ENCODE measurements around the gene SLC25A47. TPM values are rescaled to one million over a fixed set of nuclear protein-coding genes. Genes with fewer than 3 reads are reported as not detected.

SLC25A47 gene
- total and polyA plus RNA-seq, 9 of the 15 experiments (the other 6 are each of a cell fraction or from before 2014, with no cell fraction given), result 0.09 to 0.23 (median 0.22) TPM; not detected in 6

DNA sequence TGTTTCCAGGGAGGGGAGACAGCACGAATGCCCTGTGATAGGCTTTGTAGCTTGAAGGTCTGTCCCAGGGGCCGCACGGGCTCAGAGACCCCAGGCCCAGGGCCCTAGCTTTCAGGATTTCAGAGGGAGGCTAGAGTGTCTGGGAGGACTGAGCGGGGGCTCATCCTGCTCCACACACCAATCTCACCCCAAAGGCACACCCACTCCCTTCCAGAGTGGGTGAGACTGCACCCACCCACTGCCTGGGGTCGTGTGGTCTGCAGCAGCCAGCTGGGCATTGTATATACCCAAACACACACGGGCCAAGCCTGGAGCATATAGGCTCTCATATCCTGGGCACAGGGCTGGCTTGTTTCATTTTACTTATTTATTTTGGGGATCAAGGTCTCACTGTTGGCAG lies 5.8 kb upstream of the SLC25A47 start:
- H3K9ac ChIP-seq (ENCODE audit: insufficient read depth in 1 of 2, low read depth in 2 of 2, low read length in 2 of 2), result no peak overlapping the region

DNA sequence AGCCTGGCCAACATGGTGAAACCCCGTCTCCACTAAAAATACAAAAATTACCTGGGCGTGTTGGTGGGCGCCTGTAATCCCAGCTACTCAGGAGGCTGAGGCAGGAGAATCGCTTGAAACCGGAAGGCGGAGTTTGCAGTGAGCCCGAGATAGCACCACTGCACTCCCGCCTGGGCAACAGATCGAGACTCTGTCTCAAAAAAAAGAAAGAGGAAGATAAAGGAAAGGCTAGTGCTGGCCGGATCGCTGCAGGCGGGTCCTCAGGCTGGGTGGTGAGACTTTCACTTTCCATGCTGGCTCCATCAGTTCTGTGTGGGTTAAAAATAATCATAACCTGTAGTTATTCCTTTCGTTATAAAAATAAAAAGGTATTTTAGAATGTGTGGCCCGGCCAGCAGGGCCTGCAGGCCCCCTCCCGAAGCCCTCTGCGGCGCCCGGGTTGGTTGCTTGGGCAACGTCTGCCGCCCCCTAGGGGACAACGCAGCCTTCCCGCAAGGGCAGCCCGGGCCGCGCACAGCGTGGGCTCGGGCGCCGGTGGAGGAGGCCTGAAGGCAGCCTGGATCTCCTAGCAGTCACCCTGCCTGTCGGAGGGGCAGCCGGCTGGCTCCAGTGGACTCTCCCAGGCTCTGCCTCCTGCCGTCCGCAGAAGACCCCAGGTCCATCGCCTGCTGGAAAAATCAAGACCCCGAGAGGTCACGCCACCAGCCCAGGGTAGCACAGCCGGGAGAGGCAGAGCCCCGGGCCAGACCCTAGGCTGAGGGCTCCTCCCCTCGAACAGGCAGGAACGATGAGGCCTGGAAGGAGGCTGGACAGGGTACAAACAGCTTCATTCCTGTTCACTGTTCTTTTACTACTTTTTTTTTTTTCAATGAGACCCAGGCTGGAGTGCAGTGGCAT lies 5.0 kb upstream of the SLC25A47 start:
- Histone ChIP-seq H3K27ac (ENCODE audit: extremely low read depth, low read depth, low read length) (no peak overlapping the region), H3K9me3 (replicated peaks; ENCODE audit: control insufficient read depth, insufficient read depth, low read depth, low read length) (no peaks in the 10 kb centered on the region), H3K4me2 (ENCODE audit: insufficient read depth, low read length) (peak overlapping the region; percentile 18; the same call in 1 of the 2 replicates), H3K9ac (ENCODE audit: insufficient read depth in 1 of 2, low read depth in 2 of 2, low read length in 2 of 2) (no peak overlapping the region), H3K79me2 (ENCODE audit: control insufficient read depth, insufficient read depth, low read length) (no peaks in the 10 kb centered on the region), H3K4me1 (replicated peaks in 1 of 2; ENCODE audit: control insufficient read depth in 2 of 2, insufficient read depth in 2 of 2, low read length in 2 of 2) (peaks cover 7 to 18% of the 10 kb centered on the region in 2 experiments; a peak in 3 of 5 replicates), H3K27me3 (ENCODE audit: control insufficient read depth in 2 of 2, insufficient read depth in 2 of 2, low read length in 2 of 2) (peaks cover 0 to 8% of the 10 kb centered on the region in 2 experiments; a peak in 2 of 5 replicates), H3K36me3 (ENCODE audit: control insufficient read depth, insufficient read depth, low read length) (no peaks in the 10 kb centered on the region), H2AFZ (ENCODE audit: low read depth, low read length) (peak overlapping the region; percentile 75), H3K4me3 (no peak overlapping the region), H3K9me1 (ENCODE audit: control insufficient read depth, insufficient read depth, low read length) (no peaks in the 10 kb centered on the region), H4K20me1 (replicated peaks; ENCODE audit: control insufficient read depth, insufficient read depth, low read length) (no peaks in the 10 kb centered on the region)
- no TSS peak for BruUV-seq (replicated peaks)
- ATAC-seq (peak; percentile 98), FAIRE-seq (peak; percentile 76), DNase-seq (ENCODE audit: extremely low read depth in 1 of 4, low spot score in 3 of 4) (peak; percentile 71 to 79 (median 78))
- POLR2A ChIA-PET, result interaction anchor here (0.6 to 0.9 kb wide), 2 partner anchors 32 to 85 kb away, joined by 3 read pairs; no protein-coding TSS in a partner anchor
- CTCF ChIA-PET (ENCODE audit: low intra/inter-chr PET ratio), result no interaction called here
- in situ Hi-C loops (cut with MboI) (no loop called here), intact Hi-C loops (cut with micrococcal nuclease) (no loop called here)
- 33% methylated on average over 22 of the region's 40 CpGs for WGBS (ENCODE audit: insufficient coverage, low coverage, missing lambda C conversion rate)
- TF ChIP-seq NFIC (IDR thresholded peaks at IDR 0.05) (0 out of 2 replicates have a peak, but pooled peaks have one; percentile 3), MAZ (CRISPR knock-in tag; conservative IDR thresholded peaks at IDR 0.05 in 1 of 2, IDR thresholded peaks at IDR 0.05 in 1 of 2) (peak; percentile 23 to 71; a peak in 2 of 4 replicates), ZSCAN32 (CRISPR knock-in tag; IDR thresholded peaks at IDR 0.05) (no peak), ZNF121 (CRISPR knock-in tag; conservative IDR thresholded peaks at IDR 0.05) (peak; percentile 91)
- TF ChIP-seq, protein P1, sequence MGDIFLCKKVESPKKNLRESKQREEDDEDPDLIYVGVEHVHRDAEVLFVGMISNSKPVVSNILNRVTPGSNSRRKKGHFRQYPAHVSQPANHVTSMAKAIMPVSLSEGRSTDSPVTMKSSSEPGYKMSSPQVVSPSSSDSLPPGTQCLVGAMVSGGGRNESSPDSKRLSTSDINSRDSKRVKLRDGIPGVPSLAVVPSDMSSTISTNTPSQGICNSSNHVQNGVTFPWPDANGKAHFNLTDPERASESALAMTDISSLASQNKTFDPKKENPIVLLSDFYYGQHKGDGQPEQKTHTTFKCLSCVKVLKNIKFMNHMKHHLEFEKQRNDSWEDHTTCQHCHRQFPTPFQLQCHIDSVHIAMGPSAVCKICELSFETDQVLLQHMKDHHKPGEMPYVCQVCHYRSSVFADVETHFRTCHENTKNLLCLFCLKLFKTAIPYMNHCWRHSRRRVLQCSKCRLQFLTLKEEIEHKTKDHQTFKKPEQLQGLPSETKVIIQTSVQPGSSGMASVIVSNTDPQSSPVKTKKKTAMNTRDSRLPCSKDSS (IDR thresholded peaks at IDR 0.05; ENCODE audit: low read depth, partially characterized antibody), result no peak
- TF ChIP-seq, protein P2, sequence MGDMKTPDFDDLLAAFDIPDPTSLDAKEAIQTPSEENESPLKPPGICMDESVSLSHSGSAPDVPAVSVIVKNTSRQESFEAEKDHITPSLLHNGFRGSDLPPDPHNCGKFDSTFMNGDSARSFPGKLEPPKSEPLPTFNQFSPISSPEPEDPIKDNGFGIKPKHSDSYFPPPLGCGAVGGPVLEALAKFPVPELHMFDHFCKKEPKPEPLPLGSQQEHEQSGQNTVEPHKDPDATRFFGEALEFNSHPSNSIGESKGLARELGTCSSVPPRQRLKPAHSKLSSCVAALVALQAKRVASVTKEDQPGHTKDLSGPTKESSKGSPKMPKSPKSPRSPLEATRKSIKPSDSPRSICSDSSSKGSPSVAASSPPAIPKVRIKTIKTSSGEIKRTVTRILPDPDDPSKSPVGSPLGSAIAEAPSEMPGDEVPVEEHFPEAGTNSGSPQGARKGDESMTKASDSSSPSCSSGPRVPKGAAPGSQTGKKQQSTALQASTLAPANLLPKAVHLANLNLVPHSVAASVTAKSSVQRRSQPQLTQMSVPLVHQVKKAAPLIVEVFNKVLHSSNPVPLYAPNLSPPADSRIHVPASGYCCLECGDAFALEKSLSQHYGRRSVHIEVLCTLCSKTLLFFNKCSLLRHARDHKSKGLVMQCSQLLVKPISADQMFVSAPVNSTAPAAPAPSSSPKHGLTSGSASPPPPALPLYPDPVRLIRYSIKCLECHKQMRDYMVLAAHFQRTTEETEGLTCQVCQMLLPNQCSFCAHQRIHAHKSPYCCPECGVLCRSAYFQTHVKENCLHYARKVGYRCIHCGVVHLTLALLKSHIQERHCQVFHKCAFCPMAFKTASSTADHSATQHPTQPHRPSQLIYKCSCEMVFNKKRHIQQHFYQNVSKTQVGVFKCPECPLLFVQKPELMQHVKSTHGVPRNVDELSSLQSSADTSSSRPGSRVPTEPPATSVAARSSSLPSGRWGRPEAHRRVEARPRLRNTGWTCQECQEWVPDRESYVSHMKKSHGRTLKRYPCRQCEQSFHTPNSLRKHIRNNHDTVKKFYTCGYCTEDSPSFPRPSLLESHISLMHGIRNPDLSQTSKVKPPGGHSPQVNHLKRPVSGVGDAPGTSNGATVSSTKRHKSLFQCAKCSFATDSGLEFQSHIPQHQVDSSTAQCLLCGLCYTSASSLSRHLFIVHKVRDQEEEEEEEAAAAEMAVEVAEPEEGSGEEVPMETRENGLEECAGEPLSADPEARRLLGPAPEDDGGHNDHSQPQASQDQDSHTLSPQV (IDR thresholded peaks at IDR 0.05), result 0 out of 2 replicates have a peak, but pooled peaks have one; percentile 45

More for the DNA sequence above, 5.8 kb upstream of the SLC25A47 start:
- no TSS peak for BruUV-seq (replicated peaks)
- ChIA-PET CTCF (ENCODE audit: low intra/inter-chr PET ratio) (no interaction called here), POLR2A (no interaction called here)
- WGBS (ENCODE audit: insufficient coverage, low coverage, missing lambda C conversion rate), result 66% methylated on average over 3 of the region's 6 CpGs
- in situ Hi-C loops (cut with MboI) (no loop called here), intact Hi-C loops (cut with micrococcal nuclease) (no loop called here)
- no peak overlapping the region for H3K4me2 ChIP-seq (ENCODE audit: insufficient read depth, low read length)
- no peak for TF ChIP-seq POLR2G (IDR thresholded peaks at IDR 0.05; ENCODE audit: low read depth, low read length)
- 0 out of 2 replicates have a peak overlapping the region, but pooled peaks have one; percentile 75 for H2AFZ ChIP-seq (ENCODE audit: low read depth, low read length)
- no peak overlapping the region for H3K4me3 ChIP-seq
- no peak overlapping the region for H3K27ac ChIP-seq (ENCODE audit: extremely low read depth, low read depth, low read length)
- H3K79me2 ChIP-seq (ENCODE audit: control insufficient read depth, insufficient read depth, low read length), result no peaks in the 10 kb centered on the region
- ATAC-seq (no peak), DNase-seq (ENCODE audit: extremely low read depth in 1 of 4, low spot score in 3 of 4) (no peak), FAIRE-seq (no peak)
- H3K27me3 ChIP-seq (ENCODE audit: control insufficient read depth in 2 of 2, insufficient read depth in 2 of 2, low read length in 2 of 2), result peaks cover 0 to 8% of the 10 kb centered on the region in 2 experiments; a peak in 2 of 5 replicates
- no peaks in the 10 kb centered on the region for H3K36me3 ChIP-seq (ENCODE audit: control insufficient read depth, insufficient read depth, low read length)
- peaks cover 15 to 22% of the 10 kb centered on the region in 2 experiments; a peak in 4 of 5 replicates for H3K4me1 ChIP-seq (replicated peaks in 1 of 2; ENCODE audit: control insufficient read depth in 2 of 2, insufficient read depth in 2 of 2, low read length in 2 of 2)
- H4K20me1 ChIP-seq (replicated peaks; ENCODE audit: control insufficient read depth, insufficient read depth, low read length), result no peaks in the 10 kb centered on the region
- no peaks in the 10 kb centered on the region for H3K9me3 ChIP-seq (replicated peaks; ENCODE audit: control insufficient read depth, insufficient read depth, low read depth, low read length)
- no peaks in the 10 kb centered on the region for H3K9me1 ChIP-seq (ENCODE audit: control insufficient read depth, insufficient read depth, low read length)

Data from K562 (cell line).